AG08395 (cell line): ENCODE measurements around the gene OR2H1.
"Not testable (repeated sequence)": the region's sequence is repeated elsewhere in the genome, so short reads cannot be mapped to it uniquely, and the experiment has no call there.

Experiments used
- DNase-seq: peaks from one replicate; pipeline ENCODE4 v3.0.0; 2012; ENCODE audit warnings: mixed read lengths, low spot score

OR2H1 gene

GRCh38 chr6:29456971-29457370 is at the start of gene OR2H1, which contains the start of gene OR11A1:
OR2H1 (plus strand) TSS chr6:29457155; CDS start chr6:29461770, 4,615 bp downstream.
OR11A1 (minus strand) TSS chr6:29457071; CDS start chr6:29427641, 29,430 bp downstream.
- no peak for DNase-seq

- DNase-seq: no peak
These were observed 42.4 kb upstream of the OR2H1 start, which contains the start of gene OR12D1 for GRCh38 chr6:29414588-29414987. OR12D1 (plus strand) TSS chr6:29414928.

GRCh38 chr6:29419516-29419915 is 37.4 kb upstream of the OR2H1 start:
- DNase-seq: no peak

- no peak for DNase-seq
These were observed 32.8 kb upstream of the OR2H1 start for GRCh38 chr6:29424168-29424567.

GRCh38 chr6:29424575-29424974 is 32.4 kb upstream of the OR2H1 start:
- DNase-seq: no peak

- no peak for DNase-seq
These were observed 31.9 kb upstream of the OR2H1 start for GRCh38 chr6:29425075-29425474.

GRCh38 chr6:29426654-29427053 is 30.3 kb upstream of the OR2H1 start:
- no peak for DNase-seq

GRCh38 chr6:29436730-29437129 is 20.2 kb upstream of the OR2H1 start:
- DNase-seq: not testable (repeated sequence)

GRCh38 chr6:29439006-29439405 is 17.9 kb upstream of the OR2H1 start, which contains the start of gene OR10C1:
OR10C1 (plus strand) TSS chr6:29439306; CDS start chr6:29440016, 710 bp downstream.
- no peak for DNase-seq

GRCh38 chr6:29442719-29443118 is 14.2 kb upstream of the OR2H1 start:
- DNase-seq: no peak

- not testable (repeated sequence) for DNase-seq
These were observed 12.9 kb upstream of the OR2H1 start for GRCh38 chr6:29444031-29444430.

GRCh38 chr6:29447670-29448069 is 9.3 kb upstream of the OR2H1 start:
- DNase-seq: no peak

- DNase-seq: no peak
These were observed 5.3 kb upstream of the OR2H1 start for GRCh38 chr6:29451471-29452193.

- no peak for DNase-seq
These were observed 4.3 kb downstream of the OR2H1 start for GRCh38 chr6:29461021-29461814.

GRCh38 chr6:29462022-29462421 is 5.1 kb downstream of the OR2H1 start:
- DNase-seq: no peak

- DNase-seq: no peak
These were observed 8.3 kb downstream of the OR2H1 start for GRCh38 chr6:29465279-29465678.

GRCh38 chr6:29465801-29466200 is 8.8 kb downstream of the OR2H1 start:
- no peak for DNase-seq

- no peak for DNase-seq
These were observed 9.3 kb downstream of the OR2H1 start for GRCh38 chr6:29466241-29466640.

- DNase-seq: no peak
These were observed 18.0 kb downstream of the OR2H1 start for GRCh38 chr6:29474996-29475395.

GRCh38 chr6:29477923-29478450 is 21.0 kb downstream of the OR2H1 start:
- DNase-seq: no peak

GRCh38 chr6:29478740-29479139 is 21.8 kb downstream of the OR2H1 start:
- no peak for DNase-seq

GRCh38 chr6:29479560-29479959 is 22.6 kb downstream of the OR2H1 start:
- no peak for DNase-seq

GRCh38 chr6:29483186-29483585 is 26.2 kb downstream of the OR2H1 start:
- no peak for DNase-seq
